Measurements from ENCODE around the gene TRAF7. TPM values are rescaled to one million over a fixed set of nuclear protein-coding genes. Genes with fewer than 3 reads are reported as not detected.

The TRAF7 gene
- total RNA-seq, 2 donors from 2014 or later, result 22.7 to 29.3 TPM

- ATAC-seq, result no peak
- no peaks in the 10 kb centered on the region for H3K27me3 ChIP-seq
- no peak overlapping the region for H3K27ac ChIP-seq
- WGBS, 2 donors, result 47 to 62% methylated on average over 12 to 16 of the region's 16 CpGs
- H3K4me3 ChIP-seq, result no peak overlapping the region
- peaks cover 13% of the 10 kb centered on the region for H3K4me1 ChIP-seq
- no peak for DNase-seq
- no peaks in the 10 kb centered on the region for H3K36me3 ChIP-seq (replicated peaks in 1 of 2; ENCODE audit: insufficient read depth in 1 of 2, low read depth in 2 of 2)
- no peak for TF ChIP-seq POLR2A (IDR thresholded peaks at IDR 0.05)
- no peak for TF ChIP-seq CTCF (IDR thresholded peaks at IDR 0.05)
- H3K9me3 ChIP-seq, result no peaks in the 10 kb centered on the region
- intact Hi-C loops (cut with DNase I), result no loop called here
These were observed 38.7 kb downstream of the TRAF7 start for GRCh38 chr16:2194166-2194834.

- TF ChIP-seq POLR2A (IDR thresholded peaks at IDR 0.05), result no peak
- TF ChIP-seq CTCF (IDR thresholded peaks at IDR 0.05), result peak; percentile 42 to 85 (median 67)
- intact Hi-C loops (cut with DNase I), result no loop called here
- no peaks in the 10 kb centered on the region for H3K27me3 ChIP-seq
These were observed 39.3 kb downstream of the TRAF7 start for GRCh38 chr16:2194852-2195321.

GRCh38 chr16:2195322-2196161 lies 40.0 kb downstream of the TRAF7 start:
- Histone ChIP-seq H3K4me3 (no peak overlapping the region), H3K4me1 (peaks cover 13% of the 10 kb centered on the region), H3K27ac (no peak overlapping the region), H3K27me3 (no peaks in the 10 kb centered on the region), H3K36me3 (replicated peaks in 1 of 2; ENCODE audit: insufficient read depth in 1 of 2, low read depth in 2 of 2) (no peaks in the 10 kb centered on the region), H3K9me3 (no peaks in the 10 kb centered on the region)
- 0 to 3% methylated on average over 7 to 48 of the region's 49 CpGs for WGBS, 2 donors
- intact Hi-C loops (cut with DNase I), result no loop called here
- ATAC-seq (peak; percentile 2), DNase-seq (no peak)
- TF ChIP-seq POLR2A (IDR thresholded peaks at IDR 0.05) (no peak), CTCF (IDR thresholded peaks at IDR 0.05) (no peak)

More at GRCh38 chr16:2194852-2195321, 39.3 kb downstream of the TRAF7 start:
- ATAC-seq (peak; percentile 82), DNase-seq (peak; percentile 71 to 81 (median 78))
- H3K4me3 ChIP-seq, result no peak overlapping the region
- H3K4me1 ChIP-seq, result peaks cover 13% of the 10 kb centered on the region
- H3K36me3 ChIP-seq (replicated peaks in 1 of 2; ENCODE audit: insufficient read depth in 1 of 2, low read depth in 2 of 2), result no peaks in the 10 kb centered on the region
- H3K27ac ChIP-seq, result no peak overlapping the region
- no peaks in the 10 kb centered on the region for H3K9me3 ChIP-seq
- 10 to 22% methylated on average over 9 to 10 of the region's 10 CpGs for WGBS, 2 donors

GRCh38 chr16:2196162-2196980 lies 40.8 kb downstream of the TRAF7 start, which contains the start of gene CASKIN1:
Gene CASKIN1, minus strand, starts transcription at chr16:2196605. Its CDS starts 173 bp downstream, at chr16:2196432.
- Histone ChIP-seq H3K36me3 (replicated peaks in 1 of 2; ENCODE audit: insufficient read depth in 1 of 2, low read depth in 2 of 2) (no peaks in the 10 kb centered on the region), H3K27ac (no peak within 1 kb of the TSS), H3K27me3 (no peaks in the 10 kb centered on the region), H3K9me3 (no peaks in the 10 kb centered on the region), H3K4me1 (peaks cover 13% of the 10 kb centered on the region), H3K4me3 (no peak within 1 kb of the TSS)
- intact Hi-C loops (cut with DNase I), result no loop called here
- peak; percentile 9 for ATAC-seq
- WGBS, 2 donors, result 1% methylated on average over 54 of the region's 129 CpGs; no CpG with 5 or more reads in 1 of the 2 donors
- TF ChIP-seq CTCF (IDR thresholded peaks at IDR 0.05), result no peak
- TF ChIP-seq POLR2A (IDR thresholded peaks at IDR 0.05), result no peak
- no peak for DNase-seq

All from body of pancreas (tissue), 4 donors.